ENCODE results near the gene MYD88.
A peak's percentile ranks its signal among the peaks of the same experiment; 100 is the strongest.

MYD88 gene

GRCh38 chr3:38112378-38112761, 26.1 kb upstream of the MYD88 start:
- no peak for DNase-seq (ENCODE audit: low read depth in 2 of 2)

GRCh38 chr3:38114052-38114874, 24.2 kb upstream of the MYD88 start:
- no peak for DNase-seq (ENCODE audit: low read depth in 2 of 2)

- DNase-seq (ENCODE audit: low read depth in 2 of 2), result no peak
Measured at GRCh38 chr3:38114875-38115644, 23.4 kb upstream of the MYD88 start.

GRCh38 chr3:38115645-38116427, 22.6 kb upstream of the MYD88 start:
- DNase-seq (ENCODE audit: low read depth in 2 of 2), result no peak

GRCh38 chr3:38116471-38117162, 21.8 kb upstream of the MYD88 start:
- no peak for DNase-seq (ENCODE audit: low read depth in 2 of 2)

- no peak for DNase-seq (ENCODE audit: low read depth in 2 of 2)
Measured at GRCh38 chr3:38117163-38117716, 21.2 kb upstream of the MYD88 start.

- DNase-seq (ENCODE audit: low read depth in 2 of 2), result peak; percentile 60 to 62
Measured at GRCh38 chr3:38117748-38118420, 20.6 kb upstream of the MYD88 start.

- DNase-seq (ENCODE audit: low read depth in 2 of 2), result no peak
Measured at GRCh38 chr3:38118421-38119247, 19.8 kb upstream of the MYD88 start.

- DNase-seq (ENCODE audit: low read depth in 2 of 2), result no peak
Measured at GRCh38 chr3:38119248-38119544, 19.3 kb upstream of the MYD88 start.

- no peak for DNase-seq (ENCODE audit: low read depth in 2 of 2)
Measured at GRCh38 chr3:38119821-38120692, 18.4 kb upstream of the MYD88 start.

- DNase-seq (ENCODE audit: low read depth in 2 of 2), result no peak
Measured at GRCh38 chr3:38120693-38121450, 17.6 kb upstream of the MYD88 start.

- no peak for DNase-seq (ENCODE audit: low read depth in 2 of 2)
Measured at GRCh38 chr3:38121451-38121831, 17.0 kb upstream of the MYD88 start.

GRCh38 chr3:38121832-38122461, 16.5 kb upstream of the MYD88 start:
- DNase-seq (ENCODE audit: low read depth in 2 of 2), result no peak

GRCh38 chr3:38122712-38123290, 15.7 kb upstream of the MYD88 start:
- no peak for DNase-seq (ENCODE audit: low read depth in 2 of 2)

GRCh38 chr3:38124324-38125122, 13.9 kb upstream of the MYD88 start:
- no peak for DNase-seq (ENCODE audit: low read depth in 2 of 2)

GRCh38 chr3:38125305-38126120, 12.9 kb upstream of the MYD88 start:
- no peak for DNase-seq (ENCODE audit: low read depth in 2 of 2)
